OCI-LY3 (cell line): ENCODE results near the gene TMEM52B.

Source experiments
- H2AFZ ChIP-seq: fragments of 200-600, 300-600 bp; shearing (Covaris generic); 2 replicates; pipeline ENCODE4 v1.6.0; 2014; ENCODE audit warnings: antibody characterized with exemption, low read depth, low read length
- H3K27ac ChIP-seq: fragments of 200-600, 300-600 bp; sonication (generic); 2 replicates; pipeline ENCODE4 v1.5.1; 2014; ENCODE audit warnings: mild to moderate bottlenecking, low read length, moderate library complexity, mixed read lengths
- H3K27me3 ChIP-seq: fragments of 200-600, 300-600 bp; sonication (generic); 2 replicates; pipeline ENCODE4 v1.6.1; 2014; ENCODE audit warnings: low read depth, low read length, mixed read lengths
- H3K36me3 ChIP-seq: fragments of 200-600, 300-600 bp; sonication (generic); replicated peaks from 2 replicates; pipeline ENCODE3; 2014; ENCODE audit warnings: low read depth, low read length, mixed read lengths
- H3K4me1 ChIP-seq: fragments of 300-600, 200-600 bp; sonication (generic); 2 replicates; pipeline ENCODE4 v1.6.1; 2014; ENCODE audit warnings: low read length, mixed read lengths
- H3K4me2 ChIP-seq: fragments of 200-600, 300-600 bp; sonication (generic); 2 replicates; pipeline ENCODE4 v1.6.1; 2014; ENCODE audit warnings: low read length, mixed read lengths
- H3K4me3 ChIP-seq: fragments of 300-600, 200-600 bp; sonication (generic); 2 replicates; pipeline ENCODE4 v1.5.1; 2014; ENCODE audit warnings: antibody characterized with exemption, mild to moderate bottlenecking, low read length, moderate library complexity
- H3K79me2 ChIP-seq: fragments of 300-600, 200-600 bp; shearing (Covaris generic); 2 replicates; pipeline ENCODE4 v1.6.1; 2014; ENCODE audit warnings: mild to moderate bottlenecking, low read length, mixed read lengths
- H3K9ac ChIP-seq: fragments of 300-600, 200-600 bp; shearing (Covaris generic); 2 replicates; pipeline ENCODE4 v1.6.0; 2014; ENCODE audit warnings: mild to moderate bottlenecking, low read length, moderate library complexity
- H3K9me3 ChIP-seq: fragments of 200-600, 300-600 bp; shearing (Covaris generic); 2 replicates; pipeline ENCODE4 v1.6.1; 2014; ENCODE audit warnings: low read length, mixed read lengths; ENCODE audit not compliant: insufficient read depth
- H4K20me1 ChIP-seq: fragments of 200-600, 300-600 bp; sonication (generic); 2 replicates; pipeline ENCODE4 v1.6.1; 2016; ENCODE audit warnings: low read length, mixed read lengths; ENCODE audit not compliant: insufficient read depth
- EZH2phosphoT487 ChIP-seq: fragments of 200-600 bp; shearing (Covaris generic); IDR thresholded peaks from 2 replicates; pipeline ENCODE4 v1.6.1; 2018; ENCODE audit warnings: antibody characterized with exemption, mixed run types, low read depth
- TF ChIP-seq, protein P1 (sequence below): fragments of 200-600, 300-600 bp; sonication (generic); IDR thresholded peaks from 2 replicates; pipeline ENCODE4 v1.5.1; 2014; ENCODE audit warnings: antibody characterized with exemption, low read length, low read depth

TMEM52B gene

DNA sequence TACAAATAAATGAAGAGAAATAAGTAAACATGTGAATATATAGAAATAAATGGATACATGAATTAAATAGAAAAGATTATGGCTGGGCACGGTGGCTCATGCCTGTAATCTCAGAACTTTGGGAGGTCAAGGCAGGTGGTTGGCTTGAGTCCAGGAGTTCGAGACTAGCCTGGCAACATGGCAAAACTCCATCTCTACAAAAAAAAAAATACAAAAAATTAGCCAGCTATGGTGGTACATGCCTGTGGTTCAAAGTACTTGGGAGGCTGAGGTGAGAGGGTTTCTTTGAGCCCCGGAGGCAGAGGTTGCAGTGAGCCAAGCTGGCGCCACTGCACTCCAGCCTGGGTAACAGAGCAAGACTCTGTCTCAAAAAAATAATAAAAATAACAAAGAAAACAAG, 43.7 kb upstream of the TMEM52B start:
- Histone ChIP-seq H3K27me3 (peaks cover 40% of the 10 kb centered on the region), H3K27ac (no peak overlapping the region), H3K9ac (no peak overlapping the region), H3K4me1 (peaks cover 13% of the 10 kb centered on the region), H3K9me3 (no peaks in the 10 kb centered on the region), H2AFZ (no peak overlapping the region), H3K79me2 (no peaks in the 10 kb centered on the region), H3K4me3 (no peak overlapping the region), H4K20me1 (no peaks in the 10 kb centered on the region), H3K4me2 (no peak overlapping the region), H3K36me3 (no peaks in the 10 kb centered on the region)
- TF ChIP-seq, protein P1, sequence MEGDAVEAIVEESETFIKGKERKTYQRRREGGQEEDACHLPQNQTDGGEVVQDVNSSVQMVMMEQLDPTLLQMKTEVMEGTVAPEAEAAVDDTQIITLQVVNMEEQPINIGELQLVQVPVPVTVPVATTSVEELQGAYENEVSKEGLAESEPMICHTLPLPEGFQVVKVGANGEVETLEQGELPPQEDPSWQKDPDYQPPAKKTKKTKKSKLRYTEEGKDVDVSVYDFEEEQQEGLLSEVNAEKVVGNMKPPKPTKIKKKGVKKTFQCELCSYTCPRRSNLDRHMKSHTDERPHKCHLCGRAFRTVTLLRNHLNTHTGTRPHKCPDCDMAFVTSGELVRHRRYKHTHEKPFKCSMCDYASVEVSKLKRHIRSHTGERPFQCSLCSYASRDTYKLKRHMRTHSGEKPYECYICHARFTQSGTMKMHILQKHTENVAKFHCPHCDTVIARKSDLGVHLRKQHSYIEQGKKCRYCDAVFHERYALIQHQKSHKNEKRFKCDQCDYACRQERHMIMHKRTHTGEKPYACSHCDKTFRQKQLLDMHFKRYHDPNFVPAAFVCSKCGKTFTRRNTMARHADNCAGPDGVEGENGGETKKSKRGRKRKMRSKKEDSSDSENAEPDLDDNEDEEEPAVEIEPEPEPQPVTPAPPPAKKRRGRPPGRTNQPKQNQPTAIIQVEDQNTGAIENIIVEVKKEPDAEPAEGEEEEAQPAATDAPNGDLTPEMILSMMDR = no peak
- TF ChIP-seq EZH2phosphoT487 = no peak

DNA sequence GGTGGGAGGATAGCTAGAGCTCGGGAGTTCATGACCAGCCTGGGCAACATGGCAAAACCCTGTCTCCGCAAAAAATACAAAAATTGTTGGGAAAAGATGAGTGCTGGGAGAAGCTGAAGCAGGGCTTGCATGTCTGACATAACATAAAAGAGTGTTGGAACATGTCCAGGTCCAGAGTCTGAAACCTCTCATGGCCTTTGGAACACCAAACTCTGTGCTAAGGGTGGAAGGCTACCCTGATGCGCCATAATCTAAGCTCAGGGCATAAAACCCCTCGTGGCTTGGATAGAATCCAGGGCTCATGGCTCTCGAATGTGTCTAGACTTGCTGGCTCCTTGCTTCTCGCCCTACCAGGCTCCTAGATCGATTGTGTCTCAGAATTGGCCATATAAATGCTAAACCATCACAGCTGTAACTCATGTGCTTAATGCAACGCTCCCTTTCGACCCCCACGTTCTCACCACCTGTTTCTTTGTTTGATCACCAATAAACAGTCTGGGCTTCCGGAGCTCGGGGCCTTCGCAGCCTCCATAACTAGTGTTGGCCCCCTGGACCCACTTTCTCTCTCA, 42.1 kb upstream of the TMEM52B start:
- Histone ChIP-seq H3K79me2 (no peaks in the 10 kb centered on the region), H3K9me3 (no peaks in the 10 kb centered on the region), H2AFZ (no peak overlapping the region), H3K9ac (no peak overlapping the region), H3K27me3 (peaks cover 36% of the 10 kb centered on the region), H3K27ac (no peak overlapping the region), H4K20me1 (no peaks in the 10 kb centered on the region), H3K36me3 (no peaks in the 10 kb centered on the region), H3K4me2 (no peak overlapping the region), H3K4me3 (no peak overlapping the region), H3K4me1 (no peaks in the 10 kb centered on the region)
- TF ChIP-seq EZH2phosphoT487 = no peak
- TF ChIP-seq, protein P1 = no peak

DNA sequence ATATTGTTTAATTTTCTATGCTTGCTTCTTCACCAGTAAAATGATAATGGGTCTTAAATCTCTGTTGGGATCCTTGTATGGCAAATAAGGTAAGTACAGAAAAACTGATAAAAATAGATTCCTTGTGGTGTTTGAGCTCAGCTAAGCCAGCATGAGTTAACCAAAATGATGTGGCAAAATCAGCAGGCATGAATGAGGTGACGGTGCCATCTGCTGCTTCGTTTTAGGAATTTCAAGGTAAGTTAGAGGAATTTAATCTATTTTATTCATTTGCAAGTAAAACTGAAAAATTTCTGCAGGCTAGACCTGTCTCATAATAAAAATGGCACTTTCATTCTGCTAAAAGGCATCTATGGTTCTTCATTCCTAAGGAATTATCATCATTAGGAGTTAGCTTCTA, 38.8 kb upstream of the TMEM52B start:
- H3K9ac ChIP-seq = no peak overlapping the region
- no peak overlapping the region for H3K4me3 ChIP-seq
- H3K27ac ChIP-seq = no peak overlapping the region
- H2AFZ ChIP-seq = no peak overlapping the region
- no peaks in the 10 kb centered on the region for H3K4me1 ChIP-seq
- no peaks in the 10 kb centered on the region for H3K9me3 ChIP-seq
- H3K79me2 ChIP-seq = no peaks in the 10 kb centered on the region
- peaks cover 48% of the 10 kb centered on the region for H3K27me3 ChIP-seq
- H3K4me2 ChIP-seq = no peak overlapping the region
- no peaks in the 10 kb centered on the region for H3K36me3 ChIP-seq
- no peak for TF ChIP-seq EZH2phosphoT487
- TF ChIP-seq, protein P1 = peak; percentile 84
- no peaks in the 10 kb centered on the region for H4K20me1 ChIP-seq

DNA sequence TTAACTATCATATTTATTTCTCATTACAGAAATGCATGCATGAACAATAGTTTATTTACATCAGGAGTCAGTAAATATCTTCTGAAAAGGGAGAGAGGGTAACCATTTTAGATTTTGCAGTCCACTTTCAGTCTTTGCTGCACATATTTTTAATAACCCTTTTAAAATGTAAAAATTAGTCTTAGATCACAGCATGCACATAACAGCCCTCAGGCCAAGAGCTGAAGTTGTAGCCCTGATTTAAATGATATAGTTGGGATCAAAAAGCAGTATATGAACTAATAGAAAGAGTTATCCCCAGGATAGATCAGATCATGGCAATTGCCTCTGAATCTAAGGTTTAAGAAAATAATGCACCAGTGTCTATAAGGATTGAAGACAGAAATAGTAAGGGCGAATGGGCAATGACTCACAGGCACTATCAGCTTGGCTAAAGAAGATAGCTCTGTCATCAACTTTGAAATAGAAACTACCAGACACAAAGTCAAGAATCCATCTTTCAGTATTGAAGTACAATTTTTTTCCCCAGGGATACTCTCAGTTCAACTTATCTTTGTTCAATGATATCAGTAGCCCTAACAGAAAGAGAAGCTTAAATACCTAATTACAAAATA, 35.7 kb upstream of the TMEM52B start:
- no peak for TF ChIP-seq EZH2phosphoT487
- TF ChIP-seq, protein P1 = no peak
- H3K27me3 ChIP-seq = peaks cover 53% of the 10 kb centered on the region
- H3K4me1 ChIP-seq = peaks cover 8% of the 10 kb centered on the region
- no peak overlapping the region for H3K27ac ChIP-seq
- H3K9ac ChIP-seq = no peak overlapping the region
- no peak overlapping the region for H3K4me2 ChIP-seq
- no peak overlapping the region for H2AFZ ChIP-seq
- no peak overlapping the region for H3K4me3 ChIP-seq
- H3K36me3 ChIP-seq = no peaks in the 10 kb centered on the region
- H3K9me3 ChIP-seq = no peaks in the 10 kb centered on the region
- no peaks in the 10 kb centered on the region for H3K79me2 ChIP-seq
- H4K20me1 ChIP-seq = no peaks in the 10 kb centered on the region
